HCT116 (cell line): ENCODE results near the gene MEAF6. TPM values are rescaled to one million over a fixed set of nuclear protein-coding genes. Genes with fewer than 3 reads are reported as not detected.

ENCODE experiments used
- ATAC-seq: fragments of 200-7000 bp; cut with Tn5 transposase; 2 replicates; pipeline ENCODE4 v1.9.1; 2020; ENCODE audit warnings: mild to moderate bottlenecking, moderate library complexity
- BruUV-seq: library from RNA; stranded (reverse); fragments of 400-500 nt; replicated peaks from 2 replicates; lab custom pipeline; 2021; lab: Mats Ljungman, UMichigan
- CTCF ChIA-PET: fragments of 300-600 bp; sonication (Branson Sonifier 250); formaldehyde crosslinking; loops from one replicate; lab custom pipeline; 2021; ENCODE audit warnings: antibody characterized with exemption; lab: Charles Lee
- POLR2A ChIA-PET: fragments of 300-600, 350-600 bp; sonication (Branson Sonifier 250); formaldehyde crosslinking; loops from one replicate; lab custom pipeline; 2021; ENCODE audit warnings: antibody characterized with exemption; lab: Charles Lee
- RAD21 ChIA-PET, 2 experiments: fragments of 300-600 bp; sonication (Branson Sonifier 250); formaldehyde crosslinking; loops; one replicate each; lab custom pipeline; 2023; ENCODE audit warnings: low total read pairs in 2 of 2; ENCODE audit not compliant: uncharacterized antibody in 2 of 2, unreplicated experiment in 2 of 2, low non-redundant PET in 1 of 2; lab: Charles Lee
- DNase-seq: peaks from one replicate; pipeline ENCODE4 v3.0.0-alpha.2; 2010; ENCODE audit warnings: low read depth, low spot score
- H2AFZ ChIP-seq: fragments of 200-600 bp; shearing (Covaris generic), sonication (generic); 2 replicates; pipeline ENCODE4 v1.6.1; 2017; ENCODE audit warnings: low read depth, mixed run types, mixed read lengths, antibody characterized with exemption, low read length; ENCODE audit not compliant: poor library complexity, severe bottlenecking
- H3K27ac ChIP-seq: 2 replicates; pipeline ENCODE4 v1.5.1; 2012; ENCODE audit warnings: low read depth, low read length
- H3K27me3 ChIP-seq: fragments of 200-600 bp; sonication (generic); 2 replicates; pipeline ENCODE4 v1.6.1; 2016; ENCODE audit warnings: mixed run types, low read length, mixed read lengths; ENCODE audit not compliant: insufficient read depth
- H3K36me3 ChIP-seq, 2 experiments: fragments of 200-500 bp in 1 of 2; fragments of 200-600 bp in 1 of 2; sonication (Bioruptor generic) in 1 of 2; sonication (generic) in 1 of 2; 2 replicates each; pipeline versions ENCODE4 v1.5.1 to v1.6.1; 2014 to 2016; ENCODE audit warnings: low read length in 2 of 2, inconsistent platforms in 1 of 2, mixed read lengths in 1 of 2, mixed run types in 1 of 2; ENCODE audit not compliant: insufficient read depth in 2 of 2, control insufficient read depth in 1 of 2
- H3K4me1 ChIP-seq, 2 experiments: fragments of 200-600 bp in 1 of 2; sonication (generic) in 1 of 2; 2 replicates each; pipeline versions ENCODE4 v1.5.1 to v1.6.1; 2012 to 2017; ENCODE audit warnings: low read length in 2 of 2, inconsistent platforms in 1 of 2, mild to moderate bottlenecking in 1 of 2, mixed read lengths in 1 of 2, mixed run types in 1 of 2, moderate library complexity in 1 of 2; ENCODE audit not compliant: insufficient read depth in 2 of 2, control insufficient read depth in 1 of 2
- H3K4me2 ChIP-seq: fragments of 200-600 bp; sonication (generic); 2 replicates; pipeline ENCODE4 v1.6.1; 2017; ENCODE audit warnings: mixed run types, low read length, mixed read lengths
- H3K4me3 ChIP-seq, 2 experiments: fragments of 200-600 bp in 1 of 2; sonication (generic) in 1 of 2; replicated peaks in 1 of 2; 2 replicates each; pipeline ENCODE4 v1.5.1; 2011 to 2016; ENCODE audit warnings: low read length in 2 of 2, control low read depth in 1 of 2, low read depth in 1 of 2, mild to moderate bottlenecking in 1 of 2, mixed read lengths in 1 of 2, mixed run types in 1 of 2
- H3K79me2 ChIP-seq: fragments of 200-600 bp; sonication (generic); 2 replicates; pipeline ENCODE4 v1.6.1; 2017; ENCODE audit warnings: mild to moderate bottlenecking, mixed run types, low read length, moderate library complexity, mixed read lengths; ENCODE audit not compliant: insufficient read depth
- H3K9ac ChIP-seq: fragments of 200-600 bp; sonication (generic); 2 replicates; pipeline ENCODE4 v1.6.1; 2016; ENCODE audit warnings: low read length, mixed read lengths
- H3K9me2 ChIP-seq: fragments of 200-600 bp; sonication (generic), shearing (Covaris generic); 2 replicates; pipeline ENCODE4 v1.6.1; 2017; ENCODE audit warnings: mixed run types, mild to moderate bottlenecking, moderate library complexity; ENCODE audit not compliant: insufficient read depth
- H3K9me3 ChIP-seq, 2 experiments: fragments of 200-500 bp in 1 of 2; fragments of 200-600 bp in 1 of 2; sonication (Bioruptor generic) in 1 of 2; sonication (generic) in 1 of 2; 2 replicates each; pipeline ENCODE4 v1.6.1; 2014 to 2017; ENCODE audit warnings: low read length in 2 of 2, mixed read lengths in 2 of 2, inconsistent platforms in 1 of 2, low read depth in 1 of 2, mild to moderate bottlenecking in 1 of 2, mixed run types in 1 of 2, moderate library complexity in 1 of 2; ENCODE audit not compliant: control insufficient read depth in 1 of 2, insufficient read depth in 1 of 2
- H4K20me1 ChIP-seq: fragments of 200-600 bp; sonication (generic), shearing (Covaris generic); 2 replicates; pipeline ENCODE4 v1.6.1; 2017; ENCODE audit warnings: mixed run types, mild to moderate bottlenecking, moderate library complexity; ENCODE audit not compliant: insufficient read depth
- ATF3 ChIP-seq: IDR thresholded peaks from 2 replicates; pipeline ENCODE4 v1.6.1; 2012
- CBX3 ChIP-seq: IDR thresholded peaks from 2 replicates; pipeline ENCODE4 v1.6.1; 2012; ENCODE audit warnings: low read depth
- CEBPB ChIP-seq: IDR thresholded peaks from 2 replicates; pipeline ENCODE4 v1.6.1; 2012; ENCODE audit warnings: low read depth
- EGR1 ChIP-seq: IDR thresholded peaks from 2 replicates; pipeline ENCODE4 v1.6.1; 2012; ENCODE audit warnings: low read depth
- EZH2 ChIP-seq: fragments of 200-600 bp; sonication (generic); IDR thresholded peaks from 2 replicates; pipeline ENCODE4 v1.6.1; 2017; ENCODE audit warnings: antibody characterized with exemption, mixed run types
- EZH2phosphoT487 ChIP-seq: fragments of 200-600 bp; IDR thresholded peaks from 2 replicates; pipeline ENCODE4 v1.6.1; 2018; ENCODE audit warnings: antibody characterized with exemption, borderline replicate concordance
- FOSL1 ChIP-seq: IDR thresholded peaks from 2 replicates; pipeline ENCODE4 v1.6.1; 2012; ENCODE audit warnings: low read depth
- POLR2A ChIP-seq: IDR thresholded peaks from 2 replicates; pipeline ENCODE4 v1.7.0; 2011; ENCODE audit warnings: borderline replicate concordance; ENCODE audit not compliant: insufficient read depth, insufficient read length; ENCODE audit errors: extremely low read depth
- REST ChIP-seq: IDR thresholded peaks from 2 replicates; pipeline ENCODE4 v1.6.1; 2012; ENCODE audit warnings: low read depth
- SP1 ChIP-seq: IDR thresholded peaks from 2 replicates; pipeline ENCODE4 v1.6.1; 2012; ENCODE audit warnings: low read depth
- SRF ChIP-seq: IDR thresholded peaks from 2 replicates; pipeline ENCODE4 v1.6.1; 2012; ENCODE audit warnings: low read depth
- TCF7L2 ChIP-seq: IDR thresholded peaks from 2 replicates; pipeline ENCODE4 v1.7.0; 2011; ENCODE audit warnings: borderline replicate concordance, inconsistent platforms; ENCODE audit not compliant: insufficient read depth, insufficient read length; ENCODE audit errors: extremely low read depth
- YY1 ChIP-seq: IDR thresholded peaks from 2 replicates; pipeline ENCODE4 v1.6.1; 2011; ENCODE audit warnings: low read length, low read depth, moderate library complexity, mild to moderate bottlenecking; ENCODE audit not compliant: insufficient replicate concordance; ENCODE audit errors: extremely low read depth
- ZFX ChIP-seq: fragments of 450-650 bp; IDR thresholded peaks from 2 replicates; pipeline ENCODE4 v1.6.1; 2017
- ZNF274 ChIP-seq: fragments of 200-500 bp; sonication (Bioruptor generic); IDR thresholded peaks from 2 replicates; pipeline ENCODE4 v1.6.1; 2014; ENCODE audit warnings: mild to moderate bottlenecking, low read depth, low read length, inconsistent platforms
- intact Hi-C: fragments of 100-400 bp; cut with micrococcal nuclease; formaldehyde crosslinking; loops from 2 replicates; pipeline ENCODE4 v1.10.0; 2022
- total RNA-seq: library from RNA; stranded (reverse); gene quantifications from one replicate; pipeline ENCODE4 v1.2.1, GENCODE V29; 2021; ENCODE audit not compliant: unreplicated experiment
- TF ChIP-seq, protein P1 (sequence below): IDR thresholded peaks from 2 replicates; pipeline ENCODE4 v1.6.1; 2012

The MEAF6 gene
- total RNA-seq, 1 experiment from 2014 or later, result 50.3 TPM

DNA sequence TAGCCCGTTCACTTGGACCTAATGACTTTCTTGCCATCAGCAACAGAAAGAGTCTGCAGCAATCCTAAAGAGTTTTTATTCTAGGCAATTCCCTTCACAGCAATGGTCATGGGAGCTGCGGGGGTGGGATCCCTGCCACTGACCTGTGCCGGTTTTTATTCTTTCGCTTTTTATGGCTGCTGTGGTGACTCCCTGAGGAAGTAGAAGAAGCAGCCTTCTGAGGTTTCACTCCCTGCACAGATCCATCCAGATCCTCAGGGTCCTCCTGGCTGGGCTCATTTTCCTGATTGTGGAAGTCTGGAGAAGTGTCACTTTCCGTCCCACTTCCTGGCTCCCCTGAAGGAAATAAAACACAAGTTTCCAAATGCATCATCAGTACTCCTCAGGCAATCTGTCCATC, 12.9 kb downstream of the MEAF6 start:
- H3K9ac ChIP-seq, result no peak overlapping the region
- H3K9me3 ChIP-seq, result no peaks in the 10 kb centered on the region
- no peak for TF ChIP-seq REST
- no peak for TF ChIP-seq SP1
- TF ChIP-seq CEBPB, result no peak
- no peak for TF ChIP-seq EZH2phosphoT487
- TF ChIP-seq EGR1, result no peak
- no peak for TF ChIP-seq EZH2
- TF ChIP-seq SRF, result no peak
- no peak for TF ChIP-seq YY1
- TF ChIP-seq, protein P1, sequence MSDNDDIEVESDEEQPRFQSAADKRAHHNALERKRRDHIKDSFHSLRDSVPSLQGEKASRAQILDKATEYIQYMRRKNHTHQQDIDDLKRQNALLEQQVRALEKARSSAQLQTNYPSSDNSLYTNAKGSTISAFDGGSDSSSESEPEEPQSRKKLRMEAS, result no peak
- no peak for TF ChIP-seq TCF7L2
- no peak for TF ChIP-seq ZFX
- TF ChIP-seq ATF3, result no peak
- TF ChIP-seq POLR2A, result no peak
- TF ChIP-seq CBX3, result no peak
- no peak for TF ChIP-seq ZNF274
- no peak for TF ChIP-seq FOSL1
- DNase-seq (no peak), ATAC-seq (no peak)
- no peaks in the 10 kb centered on the region; the same call in 1 of the 2 replicates for H4K20me1 ChIP-seq
- H3K4me1 ChIP-seq, result peaks cover 0 to 9% of the 10 kb centered on the region in 2 experiments; a peak in 1 of 4 replicates
- ChIA-PET POLR2A (no interaction called here), RAD21 (no interaction called here), CTCF (no interaction called here)
- intact Hi-C loops, result no loop called here
- no peak overlapping the region for H3K4me2 ChIP-seq
- peaks cover 14 to 18% of the 10 kb centered on the region in 2 experiments; a peak in 2 of 4 replicates for H3K36me3 ChIP-seq
- no TSS peak for BruUV-seq
- H3K27ac ChIP-seq, result no peak overlapping the region
- no peaks in the 10 kb centered on the region for H3K9me2 ChIP-seq
- no peak overlapping the region for H2AFZ ChIP-seq
- no peaks in the 10 kb centered on the region for H3K79me2 ChIP-seq
- H3K27me3 ChIP-seq, result no peaks in the 10 kb centered on the region
- no peak overlapping the region for H3K4me3 ChIP-seq
